ENCODE data around the gene FRMD5.

DNA sequence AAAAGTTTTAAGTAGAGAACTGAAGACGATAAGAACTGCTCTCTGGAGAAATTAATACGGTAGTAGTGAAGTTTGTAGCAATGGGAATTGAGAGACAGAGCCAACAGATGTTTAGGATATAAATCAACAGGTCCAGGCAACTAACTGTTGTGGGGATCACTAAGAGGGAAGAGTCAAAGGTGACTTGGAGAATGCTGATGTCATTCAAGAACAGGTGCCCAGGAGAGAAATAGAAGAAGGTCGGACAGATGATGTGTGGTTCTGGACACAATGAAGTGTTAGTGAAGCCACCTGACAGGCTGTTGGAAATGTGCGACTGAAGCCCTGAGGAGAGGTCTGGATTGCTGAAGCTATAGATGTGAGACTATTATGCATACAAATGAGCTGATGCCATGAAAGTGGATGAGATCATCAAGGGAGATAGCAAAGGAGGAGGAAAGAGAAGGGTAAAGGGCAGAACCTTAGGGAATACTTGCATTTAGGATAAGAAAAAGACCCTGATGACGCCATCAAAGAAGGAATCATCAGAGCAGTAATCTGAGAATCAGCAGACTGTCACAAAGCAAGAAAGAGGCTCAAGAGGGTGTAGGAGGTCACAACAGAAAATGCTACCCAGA lies 183.7 kb downstream of the FRMD5 start:
- TF ChIP-seq CTCF (IDR thresholded peaks at IDR 0.05; ENCODE audit: low read length): no peak
- TF ChIP-seq EZH2phosphoT487 (IDR thresholded peaks at IDR 0.05; ENCODE audit: low read length): no peak

Measured in MM.1S (cell line).